ENCODE data around the gene GAS2. TPM values are rescaled to one million over a fixed set of nuclear protein-coding genes. Genes with fewer than 3 reads are reported as not detected.

The GAS2 gene
- total and polyA plus RNA-seq, 7 donors = 1.1 to 4.8 (median 1.6) TPM

- intact Hi-C loops (cut with DNase I) = no loop called here
- no peaks in the 10 kb centered on the region for H3K27me3 ChIP-seq
- DNase-seq = no peak
- no peak overlapping the region for H3K4me3 ChIP-seq
- no peaks in the 10 kb centered on the region for H3K4me1 ChIP-seq
- no peaks in the 10 kb centered on the region for H3K36me3 ChIP-seq
- H3K27ac ChIP-seq = no peak overlapping the region
- WGBS, 2 donors = 81 to 96% methylated on average over 2 of the region's 2 CpGs
- TF ChIP-seq CTCF (IDR thresholded peaks at IDR 0.05) = no peak
- TF ChIP-seq POLR2AphosphoS5 (IDR thresholded peaks at IDR 0.05) = no peak
- no peak for TF ChIP-seq EP300 (IDR thresholded peaks at IDR 0.05)
- no peak for TF ChIP-seq POLR2A (IDR thresholded peaks at IDR 0.05)
- H3K9me3 ChIP-seq = no peaks in the 10 kb centered on the region
These were observed 66.2 kb downstream of the GAS2 start for GRCh38 chr11:22732588-22732987.

GRCh38 chr11:22733475-22734248, 67.3 kb downstream of the GAS2 start:
- no peaks in the 10 kb centered on the region for H3K36me3 ChIP-seq
- 85 to 89% methylated on average over 1 of the region's 1 CpG for WGBS, 2 donors
- TF ChIP-seq EP300 (IDR thresholded peaks at IDR 0.05) (no peak), POLR2AphosphoS5 (IDR thresholded peaks at IDR 0.05) (no peak), POLR2A (IDR thresholded peaks at IDR 0.05) (no peak), CTCF (IDR thresholded peaks at IDR 0.05) (no peak)
- no peak for DNase-seq
- H3K4me3 ChIP-seq = no peak overlapping the region
- intact Hi-C loops (cut with DNase I) = no loop called here
- no peaks in the 10 kb centered on the region for H3K27me3 ChIP-seq
- no peaks in the 10 kb centered on the region for H3K9me3 ChIP-seq
- no peaks in the 10 kb centered on the region for H3K4me1 ChIP-seq
- no peak overlapping the region for H3K27ac ChIP-seq

- no peaks in the 10 kb centered on the region for H3K4me1 ChIP-seq
- H3K36me3 ChIP-seq = no peaks in the 10 kb centered on the region
- H3K9me3 ChIP-seq = no peaks in the 10 kb centered on the region
- intact Hi-C loops (cut with DNase I) = no loop called here
- no peak overlapping the region for H3K27ac ChIP-seq
- TF ChIP-seq CTCF (IDR thresholded peaks at IDR 0.05) (no peak), POLR2A (IDR thresholded peaks at IDR 0.05) (no peak), POLR2AphosphoS5 (IDR thresholded peaks at IDR 0.05) (no peak), EP300 (IDR thresholded peaks at IDR 0.05) (no peak)
- H3K4me3 ChIP-seq = no peak overlapping the region
- 56 to 75% methylated on average over 2 of the region's 2 CpGs for WGBS, 2 donors
- DNase-seq = no peak
- H3K27me3 ChIP-seq = no peaks in the 10 kb centered on the region
These were observed 68.4 kb downstream of the GAS2 start for GRCh38 chr11:22734628-22735345.

GRCh38 chr11:22742157-22742613, 75.8 kb downstream of the GAS2 start:
- Histone ChIP-seq H3K9me3 (no peaks in the 10 kb centered on the region), H3K4me3 (no peak overlapping the region), H3K36me3 (no peaks in the 10 kb centered on the region), H3K4me1 (no peaks in the 10 kb centered on the region), H3K27me3 (no peaks in the 10 kb centered on the region), H3K27ac (no peak overlapping the region)
- no peak for DNase-seq
- no peak for TF ChIP-seq POLR2AphosphoS5 (IDR thresholded peaks at IDR 0.05)
- no peak for TF ChIP-seq EP300 (IDR thresholded peaks at IDR 0.05)
- no peak for TF ChIP-seq POLR2A (IDR thresholded peaks at IDR 0.05)
- no peak for TF ChIP-seq CTCF (IDR thresholded peaks at IDR 0.05)
- 53 to 64% methylated on average over 2 of the region's 2 CpGs for WGBS, 2 donors
- intact Hi-C loops (cut with DNase I) = no loop called here
